HUDEP-2 (cell line): ENCODE measurements around the gene AASDHPPT.
"Not testable (repeated sequence)": the region's sequence is repeated elsewhere in the genome, so short reads cannot be mapped to it uniquely, and the experiment has no call there.

Source experiments
- DNase-seq, 76 experiments: peaks; one replicate each; lab custom pipeline; 2025; ENCODE audit not compliant: unreplicated experiment in 76 of 76; lab: John Stamatoyannopoulos, UW

AASDHPPT gene, protein sequence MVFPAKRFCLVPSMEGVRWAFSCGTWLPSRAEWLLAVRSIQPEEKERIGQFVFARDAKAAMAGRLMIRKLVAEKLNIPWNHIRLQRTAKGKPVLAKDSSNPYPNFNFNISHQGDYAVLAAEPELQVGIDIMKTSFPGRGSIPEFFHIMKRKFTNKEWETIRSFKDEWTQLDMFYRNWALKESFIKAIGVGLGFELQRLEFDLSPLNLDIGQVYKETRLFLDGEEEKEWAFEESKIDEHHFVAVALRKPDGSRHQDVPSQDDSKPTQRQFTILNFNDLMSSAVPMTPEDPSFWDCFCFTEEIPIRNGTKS

DNA sequence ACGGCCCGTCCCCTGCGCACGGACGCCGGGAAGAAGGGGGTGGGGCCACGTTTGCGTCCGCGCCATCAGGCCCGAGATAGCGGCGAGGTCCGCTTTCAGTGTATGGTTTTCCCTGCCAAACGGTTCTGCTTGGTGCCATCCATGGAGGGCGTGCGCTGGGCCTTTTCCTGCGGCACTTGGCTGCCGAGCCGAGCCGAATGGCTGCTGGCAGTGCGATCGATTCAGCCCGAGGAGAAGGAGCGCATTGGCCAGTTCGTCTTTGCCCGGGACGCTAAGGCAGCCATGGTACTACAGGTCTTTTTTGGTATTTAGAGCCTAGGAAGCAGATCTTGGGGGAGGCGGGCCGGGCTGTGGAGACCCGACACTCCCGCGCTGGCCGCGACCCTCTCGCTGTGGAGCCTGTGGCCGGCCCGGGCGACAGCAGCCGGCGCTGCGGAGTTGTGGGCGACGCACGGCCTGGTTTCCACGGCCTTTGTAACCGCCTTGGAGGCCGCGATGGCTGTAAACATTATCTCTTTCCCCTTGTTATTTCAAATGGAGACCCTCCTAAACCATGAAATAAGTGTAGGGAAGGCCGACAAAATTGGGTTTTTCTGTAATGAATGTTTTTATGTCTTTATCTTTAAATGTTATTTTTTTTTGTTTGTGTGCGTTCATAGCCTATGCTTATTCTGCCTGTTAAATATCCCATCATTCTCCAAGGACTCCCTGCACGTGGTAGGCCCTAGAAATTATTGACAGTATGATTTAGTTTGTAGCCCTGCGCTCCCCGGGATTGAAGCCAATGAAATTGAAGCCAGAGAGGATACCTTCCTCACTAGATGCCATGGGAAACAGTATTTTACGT lies at the start of gene AASDHPPT:
TSS of gene AASDHPPT (plus strand) at position 54 of the 847 bp plus-strand sequence. CDS start at position 103, 49 bp downstream.
- peak in 36 of 76 experiments; percentile 1 to 73 (median 28) for DNase-seq

DNA sequence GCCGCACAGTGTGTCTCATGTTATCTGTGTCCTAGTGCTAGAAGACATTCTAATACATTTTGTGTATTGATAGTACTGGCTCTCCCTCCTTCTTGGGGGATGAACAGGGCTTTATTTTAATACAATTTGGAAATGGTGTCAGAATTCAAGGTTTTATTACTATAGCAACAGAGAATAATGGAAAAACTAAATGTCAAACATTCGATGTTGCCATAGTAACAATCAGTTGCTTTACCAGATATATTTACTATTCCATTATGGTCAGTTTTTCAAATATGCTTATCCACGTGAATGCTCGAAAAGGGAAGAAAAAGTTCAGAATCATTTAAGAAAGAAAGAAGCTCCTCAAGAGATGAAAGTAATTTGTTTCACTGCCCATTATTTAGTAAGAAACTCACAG lies 46.9 kb upstream of the AASDHPPT start:
- no peak for DNase-seq

DNA sequence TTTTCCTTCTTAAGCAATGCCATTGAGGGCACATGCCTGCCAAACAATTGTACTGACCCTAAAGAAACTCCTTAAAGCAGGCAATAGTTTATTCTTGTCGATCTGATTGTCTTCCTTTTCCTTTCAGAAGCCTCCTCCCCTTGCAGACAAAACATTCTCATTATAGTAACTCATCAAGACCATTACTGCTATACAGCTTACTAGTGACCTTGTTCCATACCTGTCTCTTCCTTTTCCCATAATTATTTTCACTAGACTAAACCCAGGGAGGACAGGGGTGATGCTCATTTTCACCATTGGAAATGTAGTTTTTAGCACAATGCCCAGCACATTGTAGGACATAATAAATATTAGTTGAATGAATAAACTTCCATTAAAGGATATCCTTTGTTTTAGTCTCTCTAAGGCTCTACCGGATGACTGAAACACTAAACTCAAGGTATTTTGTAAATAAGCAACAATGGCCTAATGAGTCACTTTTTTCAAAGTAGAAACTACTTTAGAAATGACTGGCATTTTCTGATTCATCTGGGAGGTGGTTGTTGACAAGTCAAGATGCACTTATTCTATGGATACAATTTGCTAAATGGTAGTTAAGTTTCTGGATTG lies 46.2 kb upstream of the AASDHPPT start:
- no peak for DNase-seq

DNA sequence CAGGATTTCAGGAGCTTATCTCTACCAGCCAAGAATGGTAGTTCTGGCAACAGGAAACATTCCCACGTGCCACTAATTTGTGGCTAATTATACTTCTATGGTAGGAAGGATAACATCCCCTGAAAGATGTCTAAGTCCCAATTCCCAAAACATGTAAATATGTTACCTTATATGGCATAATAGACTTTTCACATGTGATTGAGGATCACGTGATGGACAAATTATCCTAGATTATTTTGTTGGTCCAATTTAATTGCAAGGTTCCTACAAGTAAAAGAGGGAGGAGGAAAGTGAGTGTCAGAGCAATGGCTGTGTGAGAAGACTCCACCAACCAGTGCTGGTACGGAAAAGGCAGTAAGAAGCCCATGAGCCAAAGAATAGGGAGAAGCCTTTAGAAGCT lies 45.5 kb upstream of the AASDHPPT start:
- DNase-seq = no peak

DNA sequence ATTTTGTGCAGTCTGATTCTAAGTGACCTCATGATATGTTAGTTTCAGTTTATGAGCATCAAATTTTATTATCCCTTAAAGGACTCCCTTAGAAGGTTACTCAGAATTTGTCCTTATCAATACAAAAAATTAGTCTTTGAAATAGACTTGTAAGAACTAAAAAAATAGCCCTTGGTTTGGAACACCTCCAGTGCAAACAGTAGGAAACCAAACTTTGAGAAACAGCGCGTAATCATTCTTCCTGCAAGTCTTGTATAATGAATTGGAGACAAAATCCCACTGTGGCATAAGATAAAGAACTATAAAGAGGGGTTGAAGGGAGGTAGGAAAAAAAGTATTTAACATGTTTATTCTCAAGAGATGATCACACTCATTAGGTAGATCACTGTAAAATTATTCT lies 44.6 kb upstream of the AASDHPPT start:
- no peak for DNase-seq

DNA sequence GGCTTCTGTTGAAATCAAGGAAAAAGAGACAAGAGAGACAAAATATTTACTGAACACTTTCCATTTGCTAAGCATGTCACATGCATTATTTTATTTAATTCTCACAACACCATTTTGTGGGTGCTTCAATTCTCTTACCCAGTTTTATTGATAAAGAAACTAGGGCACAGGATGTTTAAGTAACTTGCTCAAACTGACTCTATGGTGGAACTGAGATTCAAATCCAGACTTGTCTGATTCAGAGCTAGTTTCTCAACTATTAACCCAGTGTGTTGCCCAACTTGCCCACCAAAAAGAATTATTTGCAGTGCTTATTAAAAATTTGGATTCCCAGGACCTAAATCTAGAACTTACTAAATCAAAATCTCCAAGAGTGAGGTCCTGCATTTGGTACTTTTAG lies 33.9 kb upstream of the AASDHPPT start:
- no peak for DNase-seq

DNA sequence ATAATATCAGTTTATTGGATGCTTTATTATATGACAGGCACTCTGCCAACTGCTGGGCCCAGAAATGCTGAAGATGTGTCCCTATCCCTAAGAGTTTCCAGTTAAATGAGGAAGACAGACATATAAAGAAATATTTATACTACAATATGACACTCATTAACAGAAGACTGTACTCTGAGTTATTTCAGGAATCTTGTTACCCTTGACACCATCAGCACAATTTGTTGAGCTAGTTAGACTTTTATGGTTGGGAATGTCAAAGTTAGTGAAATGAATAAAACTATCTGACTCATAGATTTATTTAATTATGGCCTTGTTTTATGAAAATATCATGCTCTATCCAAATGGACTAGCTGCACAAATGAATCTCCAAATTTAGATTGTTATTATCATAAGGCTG lies 29.8 kb upstream of the AASDHPPT start:
- no peak for DNase-seq

DNA sequence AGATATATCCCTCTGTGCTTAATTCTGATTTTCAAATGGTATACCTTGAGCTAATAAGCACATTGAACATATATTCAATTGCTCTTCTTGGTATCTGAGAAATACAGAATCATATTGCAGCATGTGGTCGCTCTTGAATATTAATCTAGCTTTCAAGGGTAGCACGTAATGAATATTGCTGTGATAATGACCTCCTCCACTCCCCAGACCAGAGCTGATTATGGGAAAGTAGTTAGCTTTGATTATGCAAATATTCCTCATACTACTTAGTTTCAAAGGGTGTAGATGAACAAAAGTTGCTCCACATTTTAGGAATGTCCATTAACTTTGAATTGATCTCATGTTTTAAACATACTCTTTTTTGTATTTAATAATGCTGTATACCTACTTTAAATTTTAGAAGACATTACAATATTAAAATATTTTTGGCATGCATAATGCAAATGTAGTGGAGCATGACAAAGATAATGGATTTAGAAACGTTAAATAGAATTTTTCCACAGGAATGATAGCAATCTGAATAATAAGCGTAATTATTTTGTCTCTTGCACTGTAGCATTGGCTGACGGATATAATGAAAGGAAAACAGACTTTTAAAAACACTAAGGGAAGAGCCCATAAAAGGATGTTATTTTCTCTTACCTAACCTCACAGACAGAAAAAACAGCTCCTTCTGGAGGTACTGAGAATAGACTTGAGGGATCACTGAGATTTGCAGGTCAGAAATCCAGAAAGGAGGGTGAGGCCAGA lies 27.6 kb upstream of the AASDHPPT start:
- DNase-seq = no peak

DNA sequence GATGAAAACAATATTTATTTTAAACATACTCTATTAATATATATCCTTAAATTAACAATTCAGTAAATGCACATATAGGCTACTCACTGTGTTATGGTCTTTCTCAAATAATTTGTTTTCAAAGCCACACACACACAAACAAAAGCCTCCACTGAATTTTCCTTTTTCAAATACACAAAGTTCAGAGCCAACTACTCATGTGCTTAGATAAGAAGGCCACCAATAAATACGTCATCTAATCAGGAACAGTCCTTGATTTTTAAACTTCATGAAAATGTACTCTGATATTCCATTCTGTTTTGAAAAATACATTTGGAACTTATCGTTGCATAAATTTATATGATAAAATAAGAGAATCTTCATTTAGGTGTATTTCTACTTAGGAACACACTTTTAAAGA lies 26.4 kb upstream of the AASDHPPT start:
- DNase-seq = no peak

DNA sequence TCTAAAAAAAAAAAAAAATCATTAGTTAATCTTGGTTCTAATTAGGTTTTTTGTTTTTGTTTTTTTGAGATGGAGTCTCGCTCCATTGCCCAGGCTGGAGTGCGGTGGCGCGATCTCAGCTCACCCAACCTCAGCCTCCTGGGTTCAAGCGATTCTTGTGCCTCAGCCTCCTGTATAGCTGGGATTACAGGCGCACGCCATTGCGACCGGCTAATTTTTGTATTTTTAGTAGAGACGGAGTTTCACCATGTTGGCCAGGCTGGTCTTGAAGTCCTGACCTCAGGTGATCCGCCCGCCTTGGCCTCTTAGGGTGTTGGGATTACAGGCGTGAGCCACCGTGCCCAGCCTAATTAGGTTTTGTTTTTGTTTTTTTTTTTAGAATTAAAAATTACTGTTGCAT lies 19.1 kb upstream of the AASDHPPT start:
- not testable (repeated sequence) for DNase-seq

DNA sequence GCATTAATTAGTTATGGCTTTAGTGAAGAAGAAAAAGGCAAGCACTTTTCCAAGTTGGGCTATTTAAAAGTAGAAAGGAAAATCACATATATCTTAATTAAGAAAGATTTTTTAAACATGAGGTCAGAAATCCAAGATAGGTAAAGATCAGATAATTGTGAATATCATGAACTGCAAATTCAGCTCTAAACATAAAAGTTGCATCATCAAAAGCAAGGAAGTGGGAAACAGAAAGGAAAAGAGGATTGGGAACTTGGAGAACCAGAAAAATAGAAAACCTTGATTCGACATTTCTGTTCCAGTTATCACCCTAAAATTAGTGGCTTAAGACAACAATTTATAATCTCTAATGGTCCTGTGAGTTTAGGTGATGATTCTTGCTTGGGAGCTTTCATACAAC lies 17.8 kb upstream of the AASDHPPT start:
- no peak for DNase-seq

DNA sequence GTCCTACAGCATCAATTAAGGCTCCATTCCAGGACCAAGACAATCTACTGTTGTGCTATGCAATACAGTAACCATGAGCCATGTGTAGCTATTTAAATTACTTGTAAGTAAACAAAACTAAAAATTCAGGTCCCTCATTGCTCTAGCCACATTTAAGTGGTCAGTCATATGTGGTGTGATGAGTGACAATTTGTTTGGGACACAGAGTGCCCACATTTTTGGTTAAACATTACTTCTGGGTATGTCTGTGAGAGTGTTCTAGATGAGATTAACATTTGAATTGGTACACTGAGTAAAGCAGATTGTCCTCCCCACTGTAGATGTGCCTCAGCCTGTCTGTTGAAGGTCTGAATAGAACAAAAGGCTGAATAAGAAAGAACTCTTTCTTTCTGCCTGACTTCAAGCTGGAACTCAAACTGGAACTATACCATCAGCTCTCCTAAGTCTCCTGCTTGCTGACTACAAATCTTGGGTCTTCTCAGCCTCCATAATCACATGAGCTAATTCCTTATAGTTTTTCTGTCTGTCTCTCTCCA lies 16.1 kb upstream of the AASDHPPT start:
- no peak for DNase-seq

DNA sequence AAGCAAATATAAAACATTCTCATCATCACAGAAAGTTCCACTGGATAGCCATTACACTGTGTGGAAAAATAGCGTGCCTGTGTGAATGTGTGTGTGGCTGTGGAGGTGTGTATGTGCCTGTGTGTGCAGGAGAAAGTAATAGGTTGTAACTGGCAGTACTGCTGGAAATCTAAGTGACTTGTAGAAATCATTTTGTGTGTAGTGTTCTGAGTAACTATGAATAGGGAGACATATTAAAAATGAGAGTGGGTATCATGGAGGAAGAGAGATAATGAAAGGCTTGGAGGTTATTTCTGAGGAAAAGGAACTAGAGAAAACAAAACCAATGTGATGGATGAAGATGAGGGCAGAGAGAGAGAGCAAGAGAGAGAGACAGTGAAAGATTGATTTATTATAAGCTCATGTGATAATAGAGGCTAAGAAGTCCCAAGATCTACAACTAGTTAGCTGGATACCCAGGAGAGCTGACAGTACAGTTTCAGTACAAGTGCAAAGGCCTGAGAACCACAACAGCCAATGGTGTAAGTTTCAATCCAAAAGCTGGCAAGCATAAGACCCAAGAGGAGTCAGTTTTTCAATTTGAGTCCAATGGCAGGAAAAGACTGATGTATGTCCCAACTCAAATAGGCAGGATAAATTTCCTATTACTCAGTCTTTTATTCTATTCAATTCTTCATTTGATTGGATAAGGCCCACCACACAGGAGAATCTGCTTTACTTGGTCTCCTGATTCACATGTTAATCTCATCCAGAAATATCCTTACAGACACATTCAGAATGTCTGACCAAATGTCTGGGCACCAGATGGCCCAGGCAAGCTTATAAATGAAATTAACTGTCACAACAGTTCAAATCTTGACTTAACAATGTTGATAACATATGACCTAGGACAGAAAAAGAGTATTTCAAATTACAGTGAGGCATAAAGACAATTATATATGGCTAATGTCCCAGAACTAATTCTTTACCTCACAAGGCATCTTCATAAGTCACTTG lies 15.2 kb upstream of the AASDHPPT start:
- no peak for DNase-seq

DNA sequence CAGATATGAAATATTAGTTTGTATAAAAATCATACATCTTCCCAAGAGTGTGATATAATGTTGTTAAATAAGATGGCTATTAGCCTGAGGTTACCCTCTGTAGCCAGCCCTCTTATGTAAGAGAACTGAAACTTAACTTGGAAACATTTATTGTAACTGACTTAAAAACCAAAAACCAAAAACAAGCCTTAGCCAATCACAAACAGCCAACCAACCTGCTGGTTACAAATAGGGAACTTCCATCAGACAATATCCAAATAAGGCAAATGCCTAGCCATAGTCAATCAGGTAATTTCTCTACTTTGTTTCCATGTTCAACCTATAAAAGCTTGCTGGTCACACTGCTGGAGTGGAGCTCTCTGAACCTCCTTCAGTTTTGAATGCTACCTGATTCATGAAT lies 14.5 kb upstream of the AASDHPPT start:
- no peak for DNase-seq

DNA sequence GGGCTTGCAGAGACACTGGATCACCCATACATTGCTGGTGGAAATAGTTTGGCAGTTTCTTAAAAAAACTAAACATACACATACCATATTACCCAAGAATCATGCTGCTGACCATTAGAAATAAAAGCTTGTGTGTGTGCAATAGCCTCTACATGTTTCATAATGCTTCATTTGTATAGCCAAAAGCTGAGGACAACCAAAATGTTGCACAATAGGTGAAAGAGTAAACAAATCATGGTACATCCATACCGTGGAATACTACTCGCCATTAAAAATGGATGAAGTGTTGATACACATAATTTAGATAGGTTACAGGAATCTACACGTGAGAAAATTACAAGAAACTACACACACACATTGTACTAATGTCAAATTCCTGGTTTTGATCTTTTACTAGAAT lies 6.9 kb upstream of the AASDHPPT start:
- no peak for DNase-seq

DNA sequence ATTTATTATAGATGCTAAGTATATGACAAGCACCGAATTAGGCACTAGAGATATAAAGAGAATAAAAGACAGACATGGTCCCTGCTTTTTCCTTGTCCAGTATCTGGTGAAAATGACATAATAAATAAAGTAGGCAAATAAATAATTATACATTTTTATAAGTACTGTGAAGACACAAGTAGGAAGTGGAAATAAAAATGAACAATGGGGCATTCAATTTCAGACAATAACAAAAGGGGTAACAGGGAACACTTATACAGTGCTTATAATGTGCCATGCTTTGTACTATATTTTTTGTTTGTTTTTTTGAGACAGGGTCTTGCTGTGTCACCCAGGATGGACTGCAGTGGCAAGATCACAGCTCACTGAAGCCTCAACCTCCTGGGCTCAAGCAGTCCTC lies 4.7 kb upstream of the AASDHPPT start:
- no peak for DNase-seq

DNA sequence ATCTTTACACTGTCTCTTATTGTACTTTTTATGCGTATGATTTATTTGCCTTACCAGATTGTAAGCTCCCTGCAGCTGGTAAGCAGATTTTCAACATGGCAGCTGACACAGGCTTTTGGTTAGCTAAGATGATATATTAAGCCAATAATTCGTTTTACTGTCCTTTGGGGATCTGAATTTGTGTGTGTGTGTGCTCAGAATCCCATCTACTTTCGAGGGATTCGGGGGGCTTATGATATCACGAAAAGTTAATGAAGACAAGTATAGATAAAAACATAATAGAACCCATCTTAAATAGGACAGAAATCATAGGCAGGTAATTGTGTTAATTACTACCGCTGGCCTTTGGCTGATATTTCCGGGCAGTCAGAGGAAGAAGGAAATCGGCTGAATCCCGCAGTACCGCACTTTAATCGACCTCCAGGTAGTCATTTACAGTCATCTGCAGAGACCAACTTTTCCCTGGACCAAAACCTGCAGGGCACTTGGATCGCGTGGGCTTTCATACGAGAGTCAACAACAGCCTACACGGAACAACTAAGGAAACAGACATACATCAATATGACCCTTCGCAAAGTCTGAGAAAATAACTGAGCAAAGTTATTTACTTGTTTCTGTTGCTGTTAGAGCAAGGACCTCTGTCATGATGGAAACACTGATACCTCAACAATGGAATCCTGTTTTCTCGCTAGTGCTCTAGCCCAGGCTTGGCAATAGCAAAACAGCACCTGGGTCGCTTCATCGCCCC lies 1.1 kb upstream of the AASDHPPT start:
- DNase-seq = peak in 5 of 76 experiments; percentile 9 to 32 (median 17)

DNA sequence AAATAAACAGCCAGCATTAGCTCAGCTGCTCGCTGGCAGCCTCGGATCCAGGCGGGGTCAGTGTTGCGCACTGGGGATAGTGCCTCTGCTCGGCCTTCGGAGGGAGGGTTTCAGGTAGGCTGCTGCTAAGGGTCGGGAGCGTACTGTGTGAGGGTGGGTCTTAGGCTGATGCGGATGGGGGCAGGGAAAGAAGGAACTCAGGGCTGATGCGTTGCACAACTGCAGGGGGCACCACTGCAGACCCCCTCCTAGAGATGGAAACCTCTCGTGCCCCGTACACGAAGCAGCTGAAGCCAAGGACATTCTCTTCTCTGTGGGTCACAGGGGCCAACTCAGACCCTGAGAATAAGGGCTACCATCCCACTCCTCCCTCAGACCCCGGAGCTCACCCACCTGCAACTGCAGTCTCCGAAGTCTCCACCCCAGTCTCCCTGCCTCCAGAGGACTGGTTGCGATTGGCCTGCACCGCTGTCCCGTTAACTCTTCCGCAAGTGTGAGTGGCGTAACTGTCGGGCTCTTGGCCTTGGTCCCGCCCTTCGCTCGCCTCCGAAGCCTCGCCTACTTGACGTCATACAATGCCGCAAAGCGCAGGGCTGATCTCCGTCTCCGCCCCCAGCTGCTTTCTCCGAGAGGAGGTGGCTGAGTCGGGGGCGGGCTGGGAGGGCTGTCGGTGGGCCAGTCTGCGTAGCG lies 398 bp upstream of the AASDHPPT start, which contains the start of gene KBTBD3:
TSS of gene KBTBD3 (minus strand) at position 429 of the 690 bp plus-strand sequence. CDS start 18,250 bp downstream, outside the sequence.
- DNase-seq = peak; percentile 32 to 99 (median 96)
